Bronchial smooth muscle cell (primary cell): ENCODE results near the gene KNDC1. TPM values are rescaled to one million over a fixed set of nuclear protein-coding genes. Genes with fewer than 3 reads are reported as not detected.

Experiments
- total RNA-seq: library from RNA; depleted of rRNA; stranded (reverse); fragments of >200 nt; gene quantifications from 2 replicates; pipeline ENCODE4 v1.2.1, GENCODE V29; 2014

KNDC1 gene, protein sequence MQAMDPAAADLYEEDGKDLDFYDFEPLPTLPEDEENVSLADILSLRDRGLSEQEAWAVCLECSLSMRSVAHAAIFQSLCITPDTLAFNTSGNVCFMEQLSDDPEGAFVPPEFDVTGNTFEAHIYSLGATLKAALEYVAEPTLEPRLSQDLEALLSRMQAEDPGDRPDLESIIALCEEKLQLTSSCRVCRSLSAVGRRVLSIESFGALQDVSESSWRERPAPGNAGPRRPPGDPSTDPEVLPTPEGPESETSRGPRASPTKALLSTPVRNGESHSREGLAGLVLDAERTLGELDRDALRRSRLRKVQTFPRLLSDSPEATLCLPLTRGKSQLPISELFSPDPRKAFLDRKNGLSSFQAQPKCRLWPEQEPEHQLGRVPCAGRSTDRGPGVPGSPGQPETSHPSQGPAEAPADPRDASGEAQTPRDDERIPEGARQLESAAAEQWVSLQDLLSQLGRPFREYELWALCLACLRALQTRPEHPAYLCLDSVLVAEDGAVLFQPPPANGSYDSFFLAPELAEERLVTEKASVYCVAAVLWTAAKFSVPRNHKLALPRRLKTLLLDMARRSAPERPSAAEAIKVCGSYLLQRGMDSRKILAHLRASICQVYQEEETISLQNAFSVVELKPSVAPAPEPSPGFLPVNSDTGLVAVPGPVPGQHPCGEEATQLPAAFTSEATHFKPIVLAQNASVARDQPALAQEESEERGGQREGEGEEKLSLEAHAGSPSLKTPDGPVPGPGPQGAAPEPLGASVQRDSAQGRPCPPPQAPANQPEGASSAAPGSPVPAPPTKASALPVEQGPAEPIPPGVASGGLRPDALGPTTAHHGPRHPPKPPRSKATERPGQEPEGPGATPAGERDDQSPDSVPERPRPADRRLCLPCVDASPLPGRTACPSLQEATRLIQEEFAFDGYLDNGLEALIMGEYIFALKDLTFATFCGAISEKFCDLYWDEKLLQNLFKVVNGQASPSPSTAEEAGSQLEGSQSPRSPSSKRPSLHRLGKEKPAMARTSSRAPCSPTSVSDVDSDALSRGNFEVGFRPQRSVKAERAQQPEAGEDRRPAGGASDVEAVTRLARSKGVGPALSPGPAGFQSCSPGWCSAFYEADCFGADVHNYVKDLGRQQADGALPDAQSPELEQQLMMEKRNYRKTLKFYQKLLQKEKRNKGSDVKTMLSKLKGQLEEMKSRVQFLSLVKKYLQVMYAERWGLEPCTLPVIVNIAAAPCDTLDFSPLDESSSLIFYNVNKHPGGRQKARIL (N-terminal part only)
- 0.47 and 3.3 TPM in 2 replicates for total RNA-seq

GRCh38 chr10:133159950-133160825 is at the start of gene KNDC1:
Gene KNDC1, plus strand, starts transcription at chr10:133160219. Its CDS starts 249 bp downstream, at chr10:133160468.

GRCh38 chr10:133230044-133230361 is 70.0 kb downstream of the KNDC1 start, which contains the start of gene UTF1:
Gene UTF1, plus strand, starts transcription at chr10:133230217. Its CDS starts 72 bp downstream, at chr10:133230289.

DNA sequence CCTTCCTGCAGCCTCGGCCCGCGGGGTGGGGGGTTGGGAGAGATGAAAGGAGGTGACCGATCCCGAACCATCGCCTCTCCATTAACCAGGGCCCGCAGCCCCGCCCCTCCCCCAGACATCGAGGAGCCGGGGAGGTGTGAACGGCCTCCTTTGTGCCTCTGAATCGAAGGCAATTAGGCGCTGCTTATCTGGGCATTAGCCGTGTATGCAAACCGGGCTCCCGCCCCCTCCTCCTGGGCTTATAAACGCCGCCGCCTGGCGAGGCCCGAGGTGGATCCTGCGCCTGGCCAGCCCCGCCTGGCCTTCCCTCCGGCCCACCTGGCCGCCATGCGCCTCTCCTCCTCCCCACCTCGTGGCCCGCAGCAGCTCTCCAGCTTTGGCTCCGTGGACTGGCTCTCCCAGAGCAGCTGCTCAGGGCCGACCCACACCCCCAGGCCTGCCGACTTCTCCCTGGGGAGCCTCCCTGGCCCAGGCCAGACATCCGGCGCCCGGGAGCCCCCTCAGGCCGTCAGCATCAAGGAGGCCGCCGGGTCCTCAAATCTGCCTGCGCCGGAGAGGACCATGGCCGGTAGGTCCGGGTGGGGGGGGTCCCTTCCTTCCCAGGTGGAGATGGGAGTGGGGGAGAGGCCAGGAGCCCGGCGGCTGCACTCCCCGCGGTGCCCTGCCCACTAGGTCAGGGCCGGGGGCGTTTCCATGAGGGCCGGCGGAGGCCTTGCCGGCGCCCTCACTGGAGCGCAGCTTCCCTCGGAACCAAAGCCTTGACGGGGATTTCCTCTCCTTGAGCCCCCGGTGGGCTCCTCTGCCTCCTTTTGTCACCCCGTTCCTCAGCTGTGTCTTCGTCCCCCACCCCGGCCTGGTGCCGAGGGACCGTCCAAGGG is 77.8 kb downstream of the KNDC1 start, which contains the start of gene VENTX:
TSS of gene VENTX (plus strand) at position 268 of the 878 bp plus-strand sequence. CDS start at position 328, 60 bp downstream.

Other genes starting within 250 kb of the KNDC1 start
- gene CFAP46, start 217.6 kb upstream of the KNDC1 start, total RNA-seq = 0.95 and 1.2 TPM in 2 replicates
- gene ADGRA1, start 72.3 kb upstream of the KNDC1 start, total RNA-seq = not detected in 2 replicates
- gene UTF1, start 70.0 kb downstream of the KNDC1 start, total RNA-seq = not detected in 2 replicates
- gene VENTX, start 77.6 kb downstream of the KNDC1 start, total RNA-seq = not detected in 2 replicates
- gene ADAM8, start 116.6 kb downstream of the KNDC1 start, total RNA-seq = 1.7 and 2.4 TPM in 2 replicates
- 62.6 and 70.2 TPM in 2 replicates for gene TUBGCP2, start 148.7 kb downstream of the KNDC1 start, total RNA-seq
- 18.0 and 26.1 TPM in 2 replicates for gene ZNF511, start 148.7 kb downstream of the KNDC1 start, total RNA-seq
- 0.16 TPM in 1 of 2 replicates, not detected in the other for gene CALY, start 176.7 kb downstream of the KNDC1 start, total RNA-seq
- not detected in 2 replicates for gene PRAP1, start 187.2 kb downstream of the KNDC1 start, total RNA-seq
- 11.0 and 18.8 TPM in 2 replicates for gene FUOM, start 197.8 kb downstream of the KNDC1 start, total RNA-seq
- gene ECHS1, start 213.1 kb downstream of the KNDC1 start, total RNA-seq = 49.7 and 55.3 TPM in 2 replicates
- gene PAOX, start 219.0 kb downstream of the KNDC1 start, total RNA-seq = 6.1 and 6.6 TPM in 2 replicates
- gene MTG1, start 233.9 kb downstream of the KNDC1 start, total RNA-seq = 21.8 and 25.9 TPM in 2 replicates